ENCODE data around the gene KLF16. TPM values are rescaled to one million over a fixed set of nuclear protein-coding genes. Genes with fewer than 3 reads are reported as not detected.
A peak's percentile ranks its signal among the peaks of the same experiment; 100 is the strongest.

The KLF16 gene
- total and polyA plus RNA-seq, 9 of the 15 experiments (the other 6 are each of a cell fraction or from before 2014, with no cell fraction given) = 0.04 to 60.4 (median 6.8) TPM

DNA sequence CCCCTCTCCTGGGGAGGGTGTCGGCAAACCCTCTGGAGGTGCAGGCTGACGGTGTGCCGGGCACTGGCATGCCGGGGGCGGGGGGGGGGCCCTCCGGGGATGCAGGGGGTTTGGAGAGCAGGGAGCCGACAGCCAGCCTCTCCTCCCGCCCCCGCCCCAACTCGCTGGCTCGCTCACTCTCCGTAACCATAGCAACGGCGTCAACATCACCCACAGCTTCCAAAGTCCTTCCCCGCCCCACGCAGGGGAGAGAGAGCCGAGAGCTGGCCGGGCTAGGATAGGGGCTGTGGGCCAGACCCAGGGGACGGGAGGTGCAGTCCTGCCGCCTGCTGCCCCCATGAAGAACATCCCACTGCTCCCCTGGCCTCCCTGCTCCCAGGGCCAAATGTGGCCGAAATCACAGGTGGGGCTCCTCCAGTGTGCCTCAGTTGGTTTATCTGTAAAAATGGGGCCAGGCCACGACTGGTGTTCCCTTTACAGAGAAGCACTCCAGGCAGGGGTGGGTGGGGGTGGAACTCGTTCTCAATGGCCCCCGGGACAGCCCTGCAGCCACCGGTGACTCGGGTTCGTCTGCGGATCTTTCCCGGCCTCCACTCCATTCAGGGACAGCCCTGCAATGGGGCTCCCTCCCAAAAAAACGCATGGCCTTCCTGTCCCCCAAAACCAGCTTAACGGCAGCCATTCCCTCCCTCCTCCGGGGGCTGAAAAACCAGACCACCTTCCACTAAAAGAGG, 3.2 kb downstream of the KLF16 start:
- H3K27me3 ChIP-seq (ENCODE audit: control insufficient read depth in 2 of 2, insufficient read depth in 2 of 2, low read length in 2 of 2) = no peaks in the 10 kb centered on the region
- H2AFZ ChIP-seq (ENCODE audit: low read depth, low read length) = no peak overlapping the region
- H3K9me3 ChIP-seq (replicated peaks; ENCODE audit: control insufficient read depth, insufficient read depth, low read depth, low read length) = no peaks in the 10 kb centered on the region
- H3K4me1 ChIP-seq (replicated peaks in 1 of 2; ENCODE audit: control insufficient read depth in 2 of 2, insufficient read depth in 2 of 2, low read length in 2 of 2) = peaks cover 52 to 83% of the 10 kb centered on the region in 2 experiments
- 8% methylated on average over 15 of the region's 32 CpGs for WGBS (ENCODE audit: insufficient coverage, low coverage, missing lambda C conversion rate)
- peak overlapping the region; percentile 84 to 97 for H3K9ac ChIP-seq (ENCODE audit: insufficient read depth in 1 of 2, low read depth in 2 of 2, low read length in 2 of 2)
- no TSS peak for BruUV-seq (replicated peaks)
- H3K79me2 ChIP-seq (ENCODE audit: control insufficient read depth, insufficient read depth, low read length) = peaks cover 80% of the 10 kb centered on the region
- CTCF ChIA-PET (ENCODE audit: low intra/inter-chr PET ratio) = no interaction called here
- POLR2A ChIA-PET = interaction anchor here (0.6 kb wide), 1 partner anchor 318 kb away, joined by 3 read pairs; no protein-coding TSS in a partner anchor
- peak in 3 of 4 experiments; percentile 51 to 90 (median 71) for DNase-seq (ENCODE audit: extremely low read depth in 1 of 4, low spot score in 3 of 4)
- peaks cover 5% of the 10 kb centered on the region for H3K9me1 ChIP-seq (ENCODE audit: control insufficient read depth, insufficient read depth, low read length)
- peaks cover 28% of the 10 kb centered on the region for H4K20me1 ChIP-seq (replicated peaks; ENCODE audit: control insufficient read depth, insufficient read depth, low read length)
- peak overlapping the region; percentile 82 for H3K4me2 ChIP-seq (ENCODE audit: insufficient read depth, low read length)
- ATAC-seq = no peak
- peak overlapping the region; percentile 60 for H3K27ac ChIP-seq (ENCODE audit: extremely low read depth, low read depth, low read length)
- intact Hi-C loops (cut with micrococcal nuclease) (no loop called here), in situ Hi-C loops (cut with MboI) (no loop called here)
- peak; percentile 82 for FAIRE-seq
- H3K4me3 ChIP-seq = peak overlapping the region; percentile 95
- no peaks in the 10 kb centered on the region; the same call in 2 of the 3 replicates for H3K36me3 ChIP-seq (ENCODE audit: control insufficient read depth, insufficient read depth, low read length)
- TF ChIP-seq, protein P1, sequence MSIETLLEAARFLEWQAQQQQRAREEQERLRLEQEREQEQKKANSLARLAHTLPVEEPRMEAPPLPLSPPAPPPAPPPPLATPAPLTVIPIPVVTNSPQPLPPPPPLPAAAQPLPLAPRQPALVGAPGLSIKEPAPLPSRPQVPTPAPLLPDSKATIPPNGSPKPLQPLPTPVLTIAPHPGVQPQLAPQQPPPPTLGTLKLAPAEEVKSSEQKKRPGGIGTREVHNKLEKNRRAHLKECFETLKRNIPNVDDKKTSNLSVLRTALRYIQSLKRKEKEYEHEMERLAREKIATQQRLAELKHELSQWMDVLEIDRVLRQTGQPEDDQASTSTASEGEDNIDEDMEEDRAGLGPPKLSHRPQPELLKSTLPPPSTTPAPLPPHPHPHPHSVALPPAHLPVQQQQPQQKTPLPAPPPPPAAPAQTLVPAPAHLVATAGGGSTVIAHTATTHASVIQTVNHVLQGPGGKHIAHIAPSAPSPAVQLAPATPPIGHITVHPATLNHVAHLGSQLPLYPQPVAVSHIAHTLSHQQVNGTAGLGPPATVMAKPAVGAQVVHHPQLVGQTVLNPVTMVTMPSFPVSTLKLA (conservative IDR thresholded peaks at IDR 0.05) = peak; percentile 31 to 64; a peak in 2 of 4 replicates
- TF ChIP-seq SAP30 (IDR thresholded peaks at IDR 0.05; ENCODE audit: borderline replicate concordance, insufficient read depth, low read depth, low read length, poor library complexity, severe bottlenecking) = peak; percentile 3
- no peak for TF ChIP-seq ZNF785 (CRISPR knock-in tag; IDR thresholded peaks at IDR 0.05)
- TF ChIP-seq, protein P2, sequence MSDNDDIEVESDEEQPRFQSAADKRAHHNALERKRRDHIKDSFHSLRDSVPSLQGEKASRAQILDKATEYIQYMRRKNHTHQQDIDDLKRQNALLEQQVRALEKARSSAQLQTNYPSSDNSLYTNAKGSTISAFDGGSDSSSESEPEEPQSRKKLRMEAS (CRISPR knock-in tag; IDR thresholded peaks at IDR 0.05) = no peak
- TF ChIP-seq NEUROD1 (IDR thresholded peaks at IDR 0.05; ENCODE audit: borderline replicate concordance, low read depth, low read length, partially characterized antibody) = peak; percentile 59
- TF ChIP-seq MAZ (CRISPR knock-in tag; conservative IDR thresholded peaks at IDR 0.05 in 1 of 2, IDR thresholded peaks at IDR 0.05 in 1 of 2) = 0 out of 4 replicates have a peak, but pooled peaks of 1 of the 2 experiments have one; percentile 21
- no peak for TF ChIP-seq RHOXF2B (CRISPR knock-in tag; conservative IDR thresholded peaks at IDR 0.05)
- TF ChIP-seq MTA1 (IDR thresholded peaks at IDR 0.05; ENCODE audit: borderline replicate concordance) = 0 out of 2 replicates have a peak, but pooled peaks have one; percentile 36
- TF ChIP-seq NR4A1 (CRISPR knock-in tag; IDR thresholded peaks at IDR 0.05) = no peak
- no peak for TF ChIP-seq NR4A1 (tag; IDR thresholded peaks at IDR 0.05)
- peak; percentile 37; the same call in 1 of the 2 replicates for TF ChIP-seq CXXC5 (CRISPR knock-in tag; IDR thresholded peaks at IDR 0.05)
- TF ChIP-seq ZNF133 (CRISPR knock-in tag; IDR thresholded peaks at IDR 0.05) = no peak
- TF ChIP-seq ZNF239 (CRISPR knock-in tag; IDR thresholded peaks at IDR 0.05) = no peak
- peak; percentile 99 for TF ChIP-seq FOXJ2 (tag; IDR thresholded peaks at IDR 0.05)
- TF ChIP-seq, protein P3, sequence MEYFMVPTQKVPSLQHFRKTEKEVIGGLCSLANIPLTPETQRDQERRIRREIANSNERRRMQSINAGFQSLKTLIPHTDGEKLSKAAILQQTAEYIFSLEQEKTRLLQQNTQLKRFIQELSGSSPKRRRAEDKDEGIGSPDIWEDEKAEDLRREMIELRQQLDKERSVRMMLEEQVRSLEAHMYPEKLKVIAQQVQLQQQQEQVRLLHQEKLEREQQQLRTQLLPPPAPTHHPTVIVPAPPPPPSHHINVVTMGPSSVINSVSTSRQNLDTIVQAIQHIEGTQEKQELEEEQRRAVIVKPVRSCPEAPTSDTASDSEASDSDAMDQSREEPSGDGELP (CRISPR knock-in tag; IDR thresholded peaks at IDR 0.05; ENCODE audit: borderline replicate concordance) = peak; percentile 30; the same call in 1 of the 2 replicates
- TF ChIP-seq TBP (optimal IDR thresholded peaks at IDR 0.05; ENCODE audit: low read depth, low read length) = peak; percentile 23
- TF ChIP-seq, protein P4, sequence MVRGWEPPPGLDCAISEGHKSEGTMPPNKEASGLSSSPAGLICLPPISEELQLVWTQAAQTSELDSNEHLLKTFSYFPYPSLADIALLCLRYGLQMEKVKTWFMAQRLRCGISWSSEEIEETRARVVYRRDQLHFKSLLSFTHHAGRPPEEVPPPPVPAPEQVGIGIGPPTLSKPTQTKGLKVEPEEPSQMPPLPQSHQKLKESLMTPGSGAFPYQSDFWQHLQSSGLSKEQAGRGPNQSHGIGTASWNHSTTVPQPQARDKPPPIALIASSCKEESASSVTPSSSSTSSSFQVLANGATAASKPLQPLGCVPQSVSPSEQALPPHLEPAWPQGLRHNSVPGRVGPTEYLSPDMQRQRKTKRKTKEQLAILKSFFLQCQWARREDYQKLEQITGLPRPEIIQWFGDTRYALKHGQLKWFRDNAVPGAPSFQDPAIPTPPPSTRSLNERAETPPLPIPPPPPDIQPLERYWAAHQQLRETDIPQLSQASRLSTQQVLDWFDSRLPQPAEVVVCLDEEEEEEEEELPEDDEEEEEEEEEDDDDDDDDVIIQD (CRISPR knock-in tag; IDR thresholded peaks at IDR 0.05) = no peak
